DOHH2 (cell line): ENCODE measurements around the gene OR10A4.
"Not testable (repeated sequence)": the region's sequence is repeated elsewhere in the genome, so short reads cannot be mapped to it uniquely, and the experiment has no call there.

ENCODE experiments used
- H3F3A ChIP-seq: fragments of 200-600 bp; sonication (generic), shearing (Covaris generic); 2 replicates; pipeline ENCODE4 v1.6.0; 2016; ENCODE audit warnings: antibody characterized with exemption, mild to moderate bottlenecking; ENCODE audit not compliant: control insufficient read depth, insufficient read depth
- H3K27ac ChIP-seq: fragments of 200-600 bp; sonication (generic); 2 replicates; pipeline ENCODE4 v1.5.1; 2014; ENCODE audit warnings: low read depth, mild to moderate bottlenecking, low read length, moderate library complexity
- H3K27me3 ChIP-seq: fragments of 200-600 bp; sonication (generic); 2 replicates; pipeline ENCODE4 v1.6.1; 2014; ENCODE audit warnings: mild to moderate bottlenecking, low read length, mixed read lengths; ENCODE audit not compliant: control insufficient read depth
- H3K36me3 ChIP-seq: fragments of 200-600 bp; sonication (generic); 2 replicates; pipeline ENCODE4 v1.6.1; 2014; ENCODE audit warnings: mild to moderate bottlenecking, low read length, moderate library complexity, mixed read lengths; ENCODE audit not compliant: control insufficient read depth
- H3K4me1 ChIP-seq: fragments of 200-600 bp; sonication (generic); 2 replicates; pipeline ENCODE4 v1.6.1; 2014; ENCODE audit warnings: mild to moderate bottlenecking, low read length, mixed read lengths; ENCODE audit not compliant: control insufficient read depth
- H3K4me2 ChIP-seq: fragments of 200-600 bp; sonication (generic); 2 replicates; pipeline ENCODE4 v1.6.0; 2014; ENCODE audit warnings: mild to moderate bottlenecking, low read length, moderate library complexity
- H3K4me3 ChIP-seq: fragments of 200-600 bp; sonication (generic); 2 replicates; pipeline ENCODE4 v1.5.1; 2014; ENCODE audit warnings: mild to moderate bottlenecking, low read length, mixed read lengths
- H3K79me2 ChIP-seq: fragments of 200-600 bp; sonication (generic); 2 replicates; pipeline ENCODE4 v1.6.1; 2014; ENCODE audit warnings: mild to moderate bottlenecking, low read length, mixed read lengths; ENCODE audit not compliant: control insufficient read depth
- H3K9me2 ChIP-seq: fragments of 200-600 bp; sonication (generic); replicated peaks from 2 replicates; pipeline ENCODE4 v1.6.1; 2014; ENCODE audit warnings: mild to moderate bottlenecking, low read length, mixed read lengths; ENCODE audit not compliant: control insufficient read depth
- H3K9me3 ChIP-seq: fragments of 200-600 bp; sonication (generic); 2 replicates; pipeline ENCODE4 v1.6.1; 2014; ENCODE audit warnings: antibody characterized with exemption, low read length, mixed read lengths; ENCODE audit not compliant: control insufficient read depth, insufficient read depth
- H4K20me1 ChIP-seq: fragments of 200-600 bp; sonication (generic); 2 replicates; pipeline ENCODE4 v1.6.0; 2014; ENCODE audit warnings: low read depth, mild to moderate bottlenecking, antibody characterized with exemption, low read length, moderate library complexity; ENCODE audit not compliant: control insufficient read depth, insufficient read depth
- EZH2phosphoT487 ChIP-seq: fragments of 200-600 bp; sonication (generic); IDR thresholded peaks from 2 replicates; pipeline ENCODE4 v1.6.1; 2017; ENCODE audit warnings: borderline replicate concordance, mild to moderate bottlenecking, antibody characterized with exemption, low read length, moderate library complexity, mixed read lengths
- TF ChIP-seq, protein P1 (sequence below): fragments of 200-600 bp; sonication (generic); IDR thresholded peaks from one replicate; pipeline ENCODE4 v1.5.1; 2014; ENCODE audit warnings: antibody characterized with exemption, mild to moderate bottlenecking, low read depth, low read length; ENCODE audit not compliant: poor library complexity, severe bottlenecking

The OR10A4 gene

GRCh38 chr11:6875761-6876160 is 664 bp upstream of the OR10A4 start:
- no peaks in the 10 kb centered on the region for H4K20me1 ChIP-seq
- H3K27ac ChIP-seq: no peak overlapping the region
- H3K4me1 ChIP-seq: no peaks in the 10 kb centered on the region
- H3K27me3 ChIP-seq: no peaks in the 10 kb centered on the region
- H3F3A ChIP-seq: no peaks in the 10 kb centered on the region
- no peak overlapping the region for H3K4me2 ChIP-seq
- TF ChIP-seq EZH2phosphoT487: no peak
- TF ChIP-seq, protein P1, sequence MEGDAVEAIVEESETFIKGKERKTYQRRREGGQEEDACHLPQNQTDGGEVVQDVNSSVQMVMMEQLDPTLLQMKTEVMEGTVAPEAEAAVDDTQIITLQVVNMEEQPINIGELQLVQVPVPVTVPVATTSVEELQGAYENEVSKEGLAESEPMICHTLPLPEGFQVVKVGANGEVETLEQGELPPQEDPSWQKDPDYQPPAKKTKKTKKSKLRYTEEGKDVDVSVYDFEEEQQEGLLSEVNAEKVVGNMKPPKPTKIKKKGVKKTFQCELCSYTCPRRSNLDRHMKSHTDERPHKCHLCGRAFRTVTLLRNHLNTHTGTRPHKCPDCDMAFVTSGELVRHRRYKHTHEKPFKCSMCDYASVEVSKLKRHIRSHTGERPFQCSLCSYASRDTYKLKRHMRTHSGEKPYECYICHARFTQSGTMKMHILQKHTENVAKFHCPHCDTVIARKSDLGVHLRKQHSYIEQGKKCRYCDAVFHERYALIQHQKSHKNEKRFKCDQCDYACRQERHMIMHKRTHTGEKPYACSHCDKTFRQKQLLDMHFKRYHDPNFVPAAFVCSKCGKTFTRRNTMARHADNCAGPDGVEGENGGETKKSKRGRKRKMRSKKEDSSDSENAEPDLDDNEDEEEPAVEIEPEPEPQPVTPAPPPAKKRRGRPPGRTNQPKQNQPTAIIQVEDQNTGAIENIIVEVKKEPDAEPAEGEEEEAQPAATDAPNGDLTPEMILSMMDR: no peak
- H3K36me3 ChIP-seq: no peaks in the 10 kb centered on the region
- no peaks in the 10 kb centered on the region for H3K79me2 ChIP-seq
- H3K9me3 ChIP-seq: 0 out of 2 replicates have a peak, but pooled peaks cover 3% of the 10 kb centered on the region
- H3K4me3 ChIP-seq: no peak overlapping the region
- no peaks in the 10 kb centered on the region; the same call in 1 of the 2 replicates for H3K9me2 ChIP-seq

GRCh38 chr11:6876914-6877313 is 489 bp downstream of the OR10A4 start:
- TF ChIP-seq EZH2phosphoT487: no peak
- TF ChIP-seq, protein P1: no peak

GRCh38 chr11:6882751-6883150 is 6.3 kb downstream of the OR10A4 start:
- no peak overlapping the region for H3K27ac ChIP-seq
- H3K4me3 ChIP-seq: no peak overlapping the region
- TF ChIP-seq, protein P1: no peak
- TF ChIP-seq EZH2phosphoT487: no peak
- H3K4me2 ChIP-seq: no peak overlapping the region
- no peaks in the 10 kb centered on the region for H3K4me1 ChIP-seq
- no peaks in the 10 kb centered on the region for H3F3A ChIP-seq
- H3K36me3 ChIP-seq: no peaks in the 10 kb centered on the region
- H4K20me1 ChIP-seq: no peaks in the 10 kb centered on the region
- H3K27me3 ChIP-seq: peaks cover 16% of the 10 kb centered on the region
- H3K79me2 ChIP-seq: no peaks in the 10 kb centered on the region
- no peaks in the 10 kb centered on the region for H3K9me2 ChIP-seq
- H3K9me3 ChIP-seq: no peaks in the 10 kb centered on the region

More at GRCh38 chr11:6876914-6877313, 489 bp downstream of the OR10A4 start:
- Histone ChIP-seq H3K27me3 (no peaks in the 10 kb centered on the region), H3K27ac (no peak overlapping the region), H3K4me1 (no peaks in the 10 kb centered on the region), H3K79me2 (no peaks in the 10 kb centered on the region), H3K9me2 (no peaks in the 10 kb centered on the region; the same call in 1 of the 2 replicates), H3K36me3 (no peaks in the 10 kb centered on the region), H4K20me1 (no peaks in the 10 kb centered on the region), H3K4me2 (no peak overlapping the region), H3K4me3 (no peak overlapping the region), H3K9me3 (0 out of 2 replicates have a peak, but pooled peaks cover 3% of the 10 kb centered on the region), H3F3A (no peaks in the 10 kb centered on the region)

GRCh38 chr11:6887711-6888110 is 11.3 kb downstream of the OR10A4 start:
- not testable (repeated sequence) for H3K36me3 ChIP-seq, H3K79me2 ChIP-seq

More at GRCh38 chr11:6887711-6888110, 11.3 kb downstream of the OR10A4 start:
- not testable (repeated sequence) for H3K9me3 ChIP-seq, H3F3A ChIP-seq, H3K4me2 ChIP-seq, H4K20me1 ChIP-seq, H3K9me2 ChIP-seq, H3K4me3 ChIP-seq, H3K27ac ChIP-seq, H3K4me1 ChIP-seq
- peaks cover 16% of the 10 kb centered on the region for H3K27me3 ChIP-seq
